Measurements from ENCODE around the gene ERGIC1.

DNA sequence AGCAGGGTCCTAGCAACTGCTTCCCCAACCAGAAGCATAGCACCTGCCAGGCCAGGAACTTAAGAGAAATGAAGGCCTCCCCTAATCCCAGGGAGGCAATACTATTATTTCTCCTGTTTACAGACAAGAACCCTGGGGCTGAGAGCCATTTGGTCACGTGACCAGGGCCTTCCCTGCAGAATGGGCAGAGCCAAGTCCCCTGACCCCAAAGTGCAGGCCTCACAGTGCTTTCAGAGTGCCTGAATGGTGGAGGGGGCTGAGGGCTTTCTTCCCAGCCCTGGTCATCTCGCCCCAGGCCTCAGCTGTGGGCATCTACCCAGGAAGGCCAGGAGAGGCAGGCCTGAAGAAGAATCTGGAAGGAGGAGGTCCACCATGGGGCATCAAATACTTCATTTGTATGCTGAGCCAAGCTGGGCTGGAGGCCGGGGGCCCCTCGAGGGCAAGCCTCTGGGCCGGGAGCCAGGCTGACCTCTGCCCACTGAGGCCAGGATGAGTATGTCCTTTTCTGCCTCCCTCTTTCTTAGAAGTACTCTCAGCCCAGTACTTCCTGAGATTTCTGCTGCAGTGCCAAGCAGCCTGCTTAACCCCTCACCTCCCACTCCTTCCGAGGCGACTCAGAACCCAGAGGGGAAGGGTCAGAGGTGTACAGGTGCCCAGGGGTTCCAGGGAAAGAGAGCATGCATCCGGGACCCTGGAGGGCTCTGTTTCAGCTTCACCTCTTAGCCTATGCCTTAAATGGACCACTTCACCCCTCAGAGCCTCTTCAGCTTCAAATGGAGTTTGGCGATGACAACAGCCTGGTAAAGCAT is 44.2 kb upstream of the ERGIC1 start:
- TF ChIP-seq, protein P1, sequence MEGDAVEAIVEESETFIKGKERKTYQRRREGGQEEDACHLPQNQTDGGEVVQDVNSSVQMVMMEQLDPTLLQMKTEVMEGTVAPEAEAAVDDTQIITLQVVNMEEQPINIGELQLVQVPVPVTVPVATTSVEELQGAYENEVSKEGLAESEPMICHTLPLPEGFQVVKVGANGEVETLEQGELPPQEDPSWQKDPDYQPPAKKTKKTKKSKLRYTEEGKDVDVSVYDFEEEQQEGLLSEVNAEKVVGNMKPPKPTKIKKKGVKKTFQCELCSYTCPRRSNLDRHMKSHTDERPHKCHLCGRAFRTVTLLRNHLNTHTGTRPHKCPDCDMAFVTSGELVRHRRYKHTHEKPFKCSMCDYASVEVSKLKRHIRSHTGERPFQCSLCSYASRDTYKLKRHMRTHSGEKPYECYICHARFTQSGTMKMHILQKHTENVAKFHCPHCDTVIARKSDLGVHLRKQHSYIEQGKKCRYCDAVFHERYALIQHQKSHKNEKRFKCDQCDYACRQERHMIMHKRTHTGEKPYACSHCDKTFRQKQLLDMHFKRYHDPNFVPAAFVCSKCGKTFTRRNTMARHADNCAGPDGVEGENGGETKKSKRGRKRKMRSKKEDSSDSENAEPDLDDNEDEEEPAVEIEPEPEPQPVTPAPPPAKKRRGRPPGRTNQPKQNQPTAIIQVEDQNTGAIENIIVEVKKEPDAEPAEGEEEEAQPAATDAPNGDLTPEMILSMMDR (conservative IDR thresholded peaks at IDR 0.05; ENCODE audit: low read length), result no peak
- TF ChIP-seq EZH2phosphoT487 (IDR thresholded peaks at IDR 0.05; ENCODE audit: borderline replicate concordance), result no peak
